Spleen (tissue), 11 donors: ENCODE measurements around the gene PCDHB1. TPM values are rescaled to one million over a fixed set of nuclear protein-coding genes. Genes with fewer than 3 reads are reported as not detected.

Experiments
- DNase-seq: peaks from one replicate; pipeline ENCODE4 v3.0.0-alpha.2; 2020
- H3K27ac ChIP-seq, 8 donors: fragments of 200-600 bp; sonication (generic) in 7 of 8; 1 replicate in 4 of 8; 2 replicates in 4 of 8; pipeline versions ENCODE4 v1.5.0 to v1.8.0; 2016 to 2021; ENCODE audit warnings: inconsistent platforms in 4 of 8, mild to moderate bottlenecking in 4 of 8, moderate library complexity in 1 of 8
- H3K27me3 ChIP-seq, 7 donors: fragments of 200-600 bp; sonication (generic) in 6 of 7; replicated peaks in 1 of 7; 1 replicate in 4 of 7; 2 replicates in 3 of 7; pipeline versions ENCODE4 v1.5.0 to v1.8.0; 2016 to 2021; ENCODE audit warnings: inconsistent platforms in 3 of 7, mild to moderate bottlenecking in 1 of 7
- H3K36me3 ChIP-seq, 6 donors: fragments of 200-600 bp; sonication (generic) in 5 of 6; 1 replicate in 4 of 6; 2 replicates in 2 of 6; pipeline versions ENCODE4 v1.5.0 to v1.8.0; 2016 to 2021; ENCODE audit warnings: inconsistent platforms in 2 of 6
- H3K4me1 ChIP-seq, 6 donors: fragments of 200-600 bp; sonication (generic) in 5 of 6; 1 replicate in 3 of 6; 2 replicates in 3 of 6; pipeline versions ENCODE4 v1.5.0 to v1.8.0; 2016 to 2021; ENCODE audit warnings: inconsistent platforms in 3 of 6
- H3K4me3 ChIP-seq, 8 donors: fragments of 200-600 bp; sonication (generic) in 7 of 8; 1 replicate in 4 of 8; 2 replicates in 4 of 8; pipeline versions ENCODE4 v1.5.0 to v1.8.0; 2016 to 2021; ENCODE audit warnings: inconsistent platforms in 4 of 8, mild to moderate bottlenecking in 4 of 8, moderate library complexity in 2 of 8
- H3K9me3 ChIP-seq, 8 donors: fragments of 200-600 bp; sonication (generic) in 7 of 8; 1 replicate in 4 of 8; 2 replicates in 4 of 8; pipeline versions ENCODE4 v1.5.0 to v1.8.0; 2016 to 2021; ENCODE audit warnings: inconsistent platforms in 4 of 8
- CTCF ChIP-seq, 11 experiments: fragments of 200-600 bp in 7 of 11; fragments of 450-650 bp in 4 of 11; sonication (generic) in 4 of 11; IDR thresholded peaks in 8 of 11; conservative IDR thresholded peaks in 3 of 11; 1 replicate in 7 of 11; 2 replicates in 4 of 11; pipeline versions ENCODE4 v1.4.0 to v1.8.0; 2016 to 2021; ENCODE audit warnings: antibody characterized with exemption in 11 of 11, inconsistent platforms in 4 of 11, mild to moderate bottlenecking in 1 of 11
- POLR2A ChIP-seq, 3 donors: fragments of 450-650 bp; IDR thresholded peaks; one replicate each; pipeline ENCODE4 v1.5.1; 2017; ENCODE audit warnings: antibody characterized with exemption in 3 of 3, mild to moderate bottlenecking in 1 of 3
- POLR2AphosphoS5 ChIP-seq, 3 donors: sonication (generic); formaldehyde crosslinking; IDR thresholded peaks; one replicate each; pipeline ENCODE4 v1.5.1; 2017; ENCODE audit warnings: antibody characterized with exemption in 3 of 3
- WGBS, 5 donors: extraction: QIAGEN DNeasy Blood & Tissue Kit in 3 of 5; methylation state at CpG; one replicate each; pipeline versions ENCODE4 v1.1.5 to v1.1.7; 2013 to 2018; 5-methylcytosine and 5-hydroxymethylcytosine counted together
- intact Hi-C: fragments of 100-400 bp; cut with DNase I; formaldehyde crosslinking; loops from one replicate; pipeline ENCODE4 v1.15.0; 2023; ENCODE audit warnings: low total_unique reads
- polyA plus RNA-seq, 3 donors: library from polyadenylated mRNA; stranded (reverse); fragments of 200-250 nt; gene quantifications; one replicate each; pipeline ENCODE4 v1.2.1, GENCODE V29; 2013
- total RNA-seq, 7 donors: library from RNA; depleted of rRNA in 3 of 7; stranded (reverse); fragments of >200 nt in 3 of 7; fragmentation: NEBNext Ultra II Directional in 4 of 7; extraction: Animal tissue kit (Norgen Biotek cat#: 25700) in 4 of 7; gene quantifications; one replicate each; pipeline versions ENCODE4 v1.1.0 to v1.2.1, GENCODE V29; 2016 to 2021
- donor health status: healthy with polysubstance abuse.
- donor health status: DM: no; HTN: no; CAD: no; lungs with moderate emphysema.
- donor health status: DM: no; HTN: no; CAD: no.
- donor health status: Bipolar disorder and iron deficiency.
- donor health status: healthy.
- donor health status: DM: no; HTN: no; CAD: no.
- donor health status: DM: yes; HTN: yes; CAD: no.

PCDHB1 gene
- total and polyA plus RNA-seq, 10 donors, result not detected

GRCh38 chr5:141041427-141041785 lies 9.8 kb upstream of the PCDHB1 start:
- 18 to 24% (median 22%) methylated on average over 4 of the region's 4 CpGs for WGBS, 5 donors
- TF ChIP-seq CTCF (IDR thresholded peaks at IDR 0.05 in 8 of 11, conservative IDR thresholded peaks at IDR 0.05 in 3 of 11) (peak in 2 of 11 experiments; percentile 9 to 38), POLR2AphosphoS5 (IDR thresholded peaks at IDR 0.05) (no peak)
- Histone ChIP-seq H3K27me3 (peaks cover 0 to 46% (median 0%) of the 10 kb centered on the region in 7 donors), H3K4me1 (peaks cover 0 to 15% (median 4%) of the 10 kb centered on the region in 6 donors), H3K27ac (no peak overlapping the region), H3K9me3 (peaks cover 0 to 11% (median 4%) of the 10 kb centered on the region in 8 donors), H3K36me3 (no peaks in the 10 kb centered on the region), H3K4me3 (no peak overlapping the region)
- DNase-seq, result no peak
- intact Hi-C loops, result no loop called here

- TF ChIP-seq CTCF (IDR thresholded peaks at IDR 0.05 in 8 of 11, conservative IDR thresholded peaks at IDR 0.05 in 3 of 11) (no peak), POLR2A (IDR thresholded peaks at IDR 0.05) (no peak)
- intact Hi-C loops, result no loop called here
- Histone ChIP-seq H3K27me3 (peaks cover 0 to 56% (median 0%) of the 10 kb centered on the region in 7 donors), H3K27ac (no peak overlapping the region), H3K9me3 (peaks cover 0 to 11% (median 4%) of the 10 kb centered on the region in 8 donors), H3K36me3 (no peaks in the 10 kb centered on the region), H3K4me1 (peaks cover 0 to 15% (median 4%) of the 10 kb centered on the region in 6 donors), H3K4me3 (no peak overlapping the region)
- 57 to 81% (median 70%) methylated on average over 1 of the region's 1 CpG for WGBS, 5 donors
- no peak for DNase-seq
Observed at GRCh38 chr5:141042555-141042954, 8.6 kb upstream of the PCDHB1 start.

GRCh38 chr5:141051521-141051866 lies 320 bp downstream of the PCDHB1 start:
- DNase-seq, result no peak
- no peak for TF ChIP-seq POLR2AphosphoS5 (IDR thresholded peaks at IDR 0.05)
- TF ChIP-seq CTCF (IDR thresholded peaks at IDR 0.05 in 8 of 11, conservative IDR thresholded peaks at IDR 0.05 in 3 of 11), result no peak
- no peak for TF ChIP-seq POLR2A (IDR thresholded peaks at IDR 0.05)
- Histone ChIP-seq H3K36me3 (no peaks in the 10 kb centered on the region), H3K4me3 (peak overlapping the region; percentile 21 to 64 (median 31)), H3K4me1 (no peaks in the 10 kb centered on the region), H3K9me3 (peaks cover 0 to 28% (median 0%) of the 10 kb centered on the region in 8 donors), H3K27ac (no peak overlapping the region), H3K27me3 (peaks cover 0 to 67% (median 7%) of the 10 kb centered on the region in 7 donors)
- intact Hi-C loops, result no loop called here
- 11 to 30% (median 17%) methylated on average over 13 to 19 of the region's 19 CpGs for WGBS, 5 donors

- Histone ChIP-seq H3K36me3 (no peaks in the 10 kb centered on the region), H3K4me3 (peak overlapping the region in 2 of 8 donors; percentile 5 to 24)
- 48 to 57% (median 50%) methylated on average over 17 of the region's 17 CpGs for whole genome bisulfite sequencing, 5 donors
Observed at GRCh38 chr5:141077826-141078225, 26.7 kb downstream of the PCDHB1 start.

More at GRCh38 chr5:141077826-141078225, 26.7 kb downstream of the PCDHB1 start:
- DNase-seq, result no peak
- H3K27me3 ChIP-seq, result peaks cover 0 to 43% (median 0%) of the 10 kb centered on the region in 7 donors
- H3K9me3 ChIP-seq, result peaks cover 0 to 30% (median 19%) of the 10 kb centered on the region in 8 donors
- H3K27ac ChIP-seq, result no peak overlapping the region
- intact Hi-C loops, result no loop called here
- H3K4me1 ChIP-seq, result no peaks in the 10 kb centered on the region
- no peak for TF ChIP-seq CTCF (IDR thresholded peaks at IDR 0.05 in 8 of 11, conservative IDR thresholded peaks at IDR 0.05 in 3 of 11)
- TF ChIP-seq POLR2A (IDR thresholded peaks at IDR 0.05), result no peak
- no peak for TF ChIP-seq POLR2AphosphoS5 (IDR thresholded peaks at IDR 0.05)
